Uterus (tissue), 4 donors: Measurements from ENCODE around the gene ARPC4. TPM values are rescaled to one million over a fixed set of nuclear protein-coding genes. Genes with fewer than 3 reads are reported as not detected.
"Not testable (repeated sequence)": the region's sequence is repeated elsewhere in the genome, so short reads cannot be mapped to it uniquely, and the experiment has no call there.

Experiments used
- DNase-seq, 2 donors: peaks; one replicate each; pipeline ENCODE4 v3.0.0-alpha.2; 2019 to 2020
- H3K27ac ChIP-seq, 2 donors: fragments of 200-600 bp; sonication (generic); 1 replicate in 1 of 2; 2 replicates in 1 of 2; pipeline ENCODE4 v1.5.1; 2016 to 2018
- H3K27me3 ChIP-seq, 2 donors: fragments of 200-600 bp; sonication (generic); one replicate each; pipeline ENCODE4 v1.5.1; 2018 to 2019; ENCODE audit warnings: control low read depth in 1 of 2
- H3K36me3 ChIP-seq, 2 donors: fragments of 200-600 bp; sonication (generic); one replicate each; pipeline ENCODE4 v1.5.1; 2019; ENCODE audit warnings: control low read depth in 1 of 2
- H3K4me1 ChIP-seq, 2 donors: fragments of 200-600 bp; sonication (generic); one replicate each; pipeline ENCODE4 v1.5.1; 2018 to 2019; ENCODE audit warnings: control low read depth in 1 of 2
- H3K4me3 ChIP-seq, 2 donors: fragments of 200-600 bp; sonication (generic); 1 replicate in 1 of 2; 2 replicates in 1 of 2; pipeline ENCODE4 v1.5.1; 2018 to 2019; ENCODE audit warnings: mild to moderate bottlenecking in 1 of 2
- H3K9me3 ChIP-seq, 2 donors: fragments of 200-600 bp; sonication (generic); one replicate each; pipeline ENCODE4 v1.5.1; 2019; ENCODE audit warnings: control low read depth in 1 of 2
- CTCF ChIP-seq, 4 experiments: fragments of 200-600 bp in 2 of 4; fragments of 450-650 bp in 2 of 4; sonication (generic) in 2 of 4; IDR thresholded peaks; one replicate each; pipeline ENCODE4 v1.5.1; 2016 to 2019; ENCODE audit warnings: antibody characterized with exemption in 4 of 4, mild to moderate bottlenecking in 2 of 4, moderate library complexity in 1 of 4
- POLR2A ChIP-seq, 2 donors: fragments of 450-650 bp; IDR thresholded peaks; one replicate each; pipeline ENCODE4 v1.6.1; 2016; ENCODE audit warnings: antibody characterized with exemption in 2 of 2, mild to moderate bottlenecking in 1 of 2, moderate library complexity in 1 of 2
- intact Hi-C: fragments of 100-400 bp; cut with DNase I; formaldehyde crosslinking; loops from one replicate; pipeline ENCODE4 v1.15.1; 2023; ENCODE audit warnings: low total_unique reads
- total RNA-seq, 4 donors: library from RNA; depleted of rRNA in 3 of 4; stranded (reverse); fragments of >200 nt in 3 of 4; gene quantifications; one replicate each; pipeline versions ENCODE4 v1.1.0 to v1.2.4, GENCODE V29; 2014 to 2023
- donor health status: DM: yes; HTN: yes; CAD: no.

ARPC4 gene
- total RNA-seq, 4 donors from 2014 or later = 44.7 to 176 (median 142) TPM

GRCh38 chr3:9852528-9852927, 59.6 kb downstream of the ARPC4 start:
- no peak for TF ChIP-seq POLR2A (IDR thresholded peaks at IDR 0.05)
- no peak for TF ChIP-seq CTCF (IDR thresholded peaks at IDR 0.05)
- no peak for DNase-seq
- intact Hi-C loops = no loop called here
- Histone ChIP-seq H3K36me3 (no peaks in the 10 kb centered on the region), H3K4me3 (no peak overlapping the region), H3K27me3 (no peaks in the 10 kb centered on the region), H3K9me3 (no peaks in the 10 kb centered on the region), H3K27ac (no peak overlapping the region), H3K4me1 (no peaks in the 10 kb centered on the region)

- DNase-seq, H3K27me3 ChIP-seq, H3K4me1 ChIP-seq, H3K27ac ChIP-seq, H3K9me3 ChIP-seq, intact Hi-C loops, H3K36me3 ChIP-seq, H3K4me3 ChIP-seq: not testable (repeated sequence)
These were observed 61.5 kb downstream of the ARPC4 start for GRCh38 chr3:9854291-9854940.

- H3K27me3 ChIP-seq = no peaks in the 10 kb centered on the region
- H3K36me3 ChIP-seq = no peaks in the 10 kb centered on the region
- no peak for TF ChIP-seq POLR2A (IDR thresholded peaks at IDR 0.05)
- no peak for TF ChIP-seq CTCF (IDR thresholded peaks at IDR 0.05)
- H3K27ac ChIP-seq = no peak overlapping the region
- no peak for DNase-seq
- H3K4me3 ChIP-seq = no peak overlapping the region
- no peaks in the 10 kb centered on the region for H3K9me3 ChIP-seq
- intact Hi-C loops = no loop called here
- H3K4me1 ChIP-seq = no peaks in the 10 kb centered on the region
These were observed 62.7 kb downstream of the ARPC4 start for GRCh38 chr3:9855594-9855993.

Other genes starting within 250 kb of the ARPC4 start
- under 1 TPM in 1 of 4 donors, not detected in 3; 0.14 TPM for gene LHFPL4, start 239.3 kb upstream of the ARPC4 start, total RNA-seq
- gene MTMR14, start 143.6 kb upstream of the ARPC4 start, total RNA-seq = 10 to 100 TPM; 11.8 to 32.4 (median 22.2) TPM
- gene CPNE9, start 89.2 kb upstream of the ARPC4 start, total RNA-seq = not detected
- 10 to 100 TPM; 10.8 to 36.0 (median 16.7) TPM for gene BRPF1, start 61.3 kb upstream of the ARPC4 start, total RNA-seq
- gene OGG1, start 43.1 kb upstream of the ARPC4 start, total RNA-seq = 10 to 100 TPM; 29.8 to 60.7 (median 44.2) TPM
- 10 to 100 TPM; 19.1 to 63.0 (median 56.7) TPM for gene CAMK1, start 23.1 kb upstream of the ARPC4 start, total RNA-seq
- gene TADA3, start 609 bp upstream of the ARPC4 start, total RNA-seq = 10 to 100 TPM; 35.9 to 65.4 (median 55.3) TPM
- gene TTLL3, start 17.2 kb downstream of the ARPC4 start, total RNA-seq = 100 to 1,000 TPM in 1 of 4 donors, 10 to 100 TPM in 3; 67.1 to 349 (median 83.7) TPM
- gene RPUSD3, start 50.9 kb downstream of the ARPC4 start, total RNA-seq = 10 to 100 TPM in 3 of 4 donors, 1 to 10 TPM in 1; 9.7 to 35.8 (median 26.9) TPM
- gene CIDEC, start 87.2 kb downstream of the ARPC4 start, total RNA-seq = 1 to 10 TPM in 1 of 4 donors, under 1 TPM in 1, not detected in 2; 0.26 to 1.1 TPM
- 10 to 100 TPM; 22.0 to 80.6 (median 35.8) TPM for gene JAGN1, start 97.5 kb downstream of the ARPC4 start, total RNA-seq
- gene IL17RE, start 109.8 kb downstream of the ARPC4 start, total RNA-seq = 10 to 100 TPM in 1 of 4 donors, 1 to 10 TPM in 2, under 1 TPM in 1; 0.26 to 10.7 (median 5.0) TPM
- gene IL17RC, start 124.0 kb downstream of the ARPC4 start, total RNA-seq = 10 to 100 TPM in 3 of 4 donors, 1 to 10 TPM in 1; 9.7 to 63.7 (median 33.9) TPM
- gene CRELD1, start 140.8 kb downstream of the ARPC4 start, total RNA-seq = 10 to 100 TPM; 20.4 to 38.8 (median 29.1) TPM
- 1 to 10 TPM in 3 of 4 donors, under 1 TPM in 1; 0.51 to 8.2 (median 2.2) TPM for gene PRRT3, start 159.3 kb downstream of the ARPC4 start, total RNA-seq
- gene EMC3, start 193.8 kb downstream of the ARPC4 start, total RNA-seq = 100 to 1,000 TPM in 1 of 4 donors, 10 to 100 TPM in 2, 1 to 10 TPM in 1; 9.1 to 162 (median 44.0) TPM
- 10 to 100 TPM in 1 of 4 donors, 1 to 10 TPM in 2, not detected in 1; 3.0 to 17.7 (median 3.6) TPM for gene FANCD2, start 233.4 kb downstream of the ARPC4 start, total RNA-seq